Panc1 (cell line): Measurements from ENCODE around the gene TSPAN4.

Source experiments
- TCF7L2 ChIP-seq: IDR thresholded peaks from 2 replicates; pipeline ENCODE4 v1.6.1; 2011; ENCODE audit warnings: mild to moderate bottlenecking, low read depth, low read length, inconsistent platforms
- TF ChIP-seq, protein P1 (sequence below): fragments of 450-650 bp; IDR thresholded peaks from 2 replicates; pipeline ENCODE4 v1.5.1; 2017; ENCODE audit warnings: mild to moderate bottlenecking
- TF ChIP-seq, protein P2 (sequence below), 2 experiments: IDR thresholded peaks; 2 replicates each; pipeline ENCODE4 v1.6.1; 2011 to 2012; ENCODE audit warnings: low read depth in 2 of 2, control low read depth in 1 of 2, low read length in 1 of 2, mild to moderate bottlenecking in 1 of 2, moderate library complexity in 1 of 2; ENCODE audit not compliant: insufficient read depth in 1 of 2

DNA sequence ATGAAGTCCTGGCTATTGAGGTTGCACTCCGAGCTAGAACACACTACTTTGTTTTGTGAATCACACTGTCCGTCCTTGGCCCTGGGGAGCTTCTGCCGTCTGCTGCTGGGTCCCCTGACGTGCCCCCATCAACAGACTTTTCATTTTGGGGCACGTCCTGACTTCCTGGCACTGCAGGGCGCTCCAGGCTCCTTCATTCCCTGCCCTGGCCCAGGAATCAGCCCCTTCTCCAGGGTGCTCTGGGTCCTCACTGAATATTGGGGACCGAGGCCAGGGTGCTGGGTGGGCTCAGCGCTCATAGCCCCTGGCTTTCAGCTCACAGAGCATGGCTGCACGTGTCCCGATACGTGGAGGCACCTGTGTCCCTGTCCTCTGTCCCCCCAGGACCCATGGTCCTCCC lies 22.2 kb downstream of the TSPAN4 start:
- no peak for TF ChIP-seq TCF7L2
- TF ChIP-seq, protein P1, sequence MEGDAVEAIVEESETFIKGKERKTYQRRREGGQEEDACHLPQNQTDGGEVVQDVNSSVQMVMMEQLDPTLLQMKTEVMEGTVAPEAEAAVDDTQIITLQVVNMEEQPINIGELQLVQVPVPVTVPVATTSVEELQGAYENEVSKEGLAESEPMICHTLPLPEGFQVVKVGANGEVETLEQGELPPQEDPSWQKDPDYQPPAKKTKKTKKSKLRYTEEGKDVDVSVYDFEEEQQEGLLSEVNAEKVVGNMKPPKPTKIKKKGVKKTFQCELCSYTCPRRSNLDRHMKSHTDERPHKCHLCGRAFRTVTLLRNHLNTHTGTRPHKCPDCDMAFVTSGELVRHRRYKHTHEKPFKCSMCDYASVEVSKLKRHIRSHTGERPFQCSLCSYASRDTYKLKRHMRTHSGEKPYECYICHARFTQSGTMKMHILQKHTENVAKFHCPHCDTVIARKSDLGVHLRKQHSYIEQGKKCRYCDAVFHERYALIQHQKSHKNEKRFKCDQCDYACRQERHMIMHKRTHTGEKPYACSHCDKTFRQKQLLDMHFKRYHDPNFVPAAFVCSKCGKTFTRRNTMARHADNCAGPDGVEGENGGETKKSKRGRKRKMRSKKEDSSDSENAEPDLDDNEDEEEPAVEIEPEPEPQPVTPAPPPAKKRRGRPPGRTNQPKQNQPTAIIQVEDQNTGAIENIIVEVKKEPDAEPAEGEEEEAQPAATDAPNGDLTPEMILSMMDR: no peak
- TF ChIP-seq, protein P2, sequence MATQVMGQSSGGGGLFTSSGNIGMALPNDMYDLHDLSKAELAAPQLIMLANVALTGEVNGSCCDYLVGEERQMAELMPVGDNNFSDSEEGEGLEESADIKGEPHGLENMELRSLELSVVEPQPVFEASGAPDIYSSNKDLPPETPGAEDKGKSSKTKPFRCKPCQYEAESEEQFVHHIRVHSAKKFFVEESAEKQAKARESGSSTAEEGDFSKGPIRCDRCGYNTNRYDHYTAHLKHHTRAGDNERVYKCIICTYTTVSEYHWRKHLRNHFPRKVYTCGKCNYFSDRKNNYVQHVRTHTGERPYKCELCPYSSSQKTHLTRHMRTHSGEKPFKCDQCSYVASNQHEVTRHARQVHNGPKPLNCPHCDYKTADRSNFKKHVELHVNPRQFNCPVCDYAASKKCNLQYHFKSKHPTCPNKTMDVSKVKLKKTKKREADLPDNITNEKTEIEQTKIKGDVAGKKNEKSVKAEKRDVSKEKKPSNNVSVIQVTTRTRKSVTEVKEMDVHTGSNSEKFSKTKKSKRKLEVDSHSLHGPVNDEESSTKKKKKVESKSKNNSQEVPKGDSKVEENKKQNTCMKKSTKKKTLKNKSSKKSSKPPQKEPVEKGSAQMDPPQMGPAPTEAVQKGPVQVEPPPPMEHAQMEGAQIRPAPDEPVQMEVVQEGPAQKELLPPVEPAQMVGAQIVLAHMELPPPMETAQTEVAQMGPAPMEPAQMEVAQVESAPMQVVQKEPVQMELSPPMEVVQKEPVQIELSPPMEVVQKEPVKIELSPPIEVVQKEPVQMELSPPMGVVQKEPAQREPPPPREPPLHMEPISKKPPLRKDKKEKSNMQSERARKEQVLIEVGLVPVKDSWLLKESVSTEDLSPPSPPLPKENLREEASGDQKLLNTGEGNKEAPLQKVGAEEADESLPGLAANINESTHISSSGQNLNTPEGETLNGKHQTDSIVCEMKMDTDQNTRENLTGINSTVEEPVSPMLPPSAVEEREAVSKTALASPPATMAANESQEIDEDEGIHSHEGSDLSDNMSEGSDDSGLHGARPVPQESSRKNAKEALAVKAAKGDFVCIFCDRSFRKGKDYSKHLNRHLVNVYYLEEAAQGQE (IDR thresholded peaks at IDR 0.05; ENCODE audit: insufficient read depth in 1 of 2, low read depth in 2 of 2, low read length in 1 of 2): no peak
